ENCODE data around the gene CMIP. TPM values are rescaled to one million over a fixed set of nuclear protein-coding genes. Genes with fewer than 3 reads are reported as not detected.

CMIP gene
- total RNA-seq, 1 donor from 2014 or later: 111 TPM

DNA sequence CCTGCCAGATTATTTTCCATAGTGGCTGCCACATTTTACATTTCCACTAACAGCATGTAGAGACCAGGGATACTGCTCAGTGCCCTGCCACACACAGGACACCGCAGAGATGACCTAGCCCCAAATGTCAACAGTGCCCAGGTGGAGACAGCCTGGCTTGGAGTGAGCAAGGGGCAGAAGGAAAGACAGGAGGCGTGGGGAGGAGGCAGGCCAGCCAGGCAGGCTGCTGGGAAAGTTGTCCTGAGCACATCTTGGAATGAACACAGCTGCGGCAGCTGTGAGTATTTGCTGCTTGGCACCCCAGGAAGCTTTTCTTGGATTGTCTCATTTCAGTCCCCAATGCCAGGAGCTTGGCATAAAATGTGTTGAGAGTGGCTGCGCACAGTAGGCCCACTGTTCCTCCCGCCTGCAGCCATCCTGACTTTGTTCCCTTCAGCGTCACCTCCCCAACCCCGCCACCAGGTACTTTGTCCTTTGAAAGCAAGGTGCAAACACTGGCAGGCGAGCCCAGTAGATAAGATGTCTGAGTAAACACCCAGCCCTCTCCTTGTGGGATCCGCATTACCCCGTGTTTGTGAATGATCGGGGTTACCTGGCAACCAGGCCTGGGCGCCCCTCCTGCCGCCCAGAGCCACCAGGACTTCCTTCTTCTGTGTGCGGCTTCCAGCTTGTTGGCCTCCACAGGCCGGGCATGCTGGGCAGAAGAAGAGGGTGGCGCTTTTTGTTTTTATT, 114.0 kb downstream of the CMIP start:
- DNase-seq (ENCODE audit: extremely low read depth, low read depth, low spot score): no peak

DNA sequence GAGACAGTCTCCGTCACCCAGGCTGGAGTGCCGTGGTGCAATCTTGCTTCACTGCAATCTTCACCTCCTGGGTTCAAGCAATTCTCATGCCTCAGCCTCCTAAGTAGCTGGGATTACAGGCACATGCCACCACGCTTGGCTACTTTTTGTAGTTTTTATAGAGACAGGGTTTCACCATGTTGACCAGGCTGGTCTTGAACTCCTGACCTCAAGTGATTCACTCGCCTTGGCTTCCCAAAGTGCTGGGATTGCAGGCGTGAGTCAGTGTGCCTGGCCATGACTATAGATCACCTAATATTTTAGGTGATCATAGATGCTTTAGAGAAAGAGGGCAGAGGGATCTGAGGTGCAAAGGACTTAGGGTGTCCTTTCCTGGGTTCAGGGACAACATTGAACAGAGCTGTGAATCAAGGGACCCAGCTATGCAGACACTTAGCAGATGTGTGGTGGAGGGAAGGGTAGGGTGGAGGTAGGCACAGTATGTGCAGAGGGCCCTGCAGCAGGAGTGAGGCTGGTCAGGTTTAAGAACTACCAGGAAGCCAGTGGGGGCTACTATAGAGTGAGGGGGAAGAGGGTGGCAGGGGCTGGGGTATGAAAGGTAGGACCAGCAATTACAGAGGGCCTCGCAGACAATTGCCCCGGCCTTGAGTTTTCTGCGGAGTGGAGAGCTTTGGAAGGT, 116.5 kb downstream of the CMIP start:
- DNase-seq (ENCODE audit: extremely low read depth, low read depth, low spot score): no peak

DNA sequence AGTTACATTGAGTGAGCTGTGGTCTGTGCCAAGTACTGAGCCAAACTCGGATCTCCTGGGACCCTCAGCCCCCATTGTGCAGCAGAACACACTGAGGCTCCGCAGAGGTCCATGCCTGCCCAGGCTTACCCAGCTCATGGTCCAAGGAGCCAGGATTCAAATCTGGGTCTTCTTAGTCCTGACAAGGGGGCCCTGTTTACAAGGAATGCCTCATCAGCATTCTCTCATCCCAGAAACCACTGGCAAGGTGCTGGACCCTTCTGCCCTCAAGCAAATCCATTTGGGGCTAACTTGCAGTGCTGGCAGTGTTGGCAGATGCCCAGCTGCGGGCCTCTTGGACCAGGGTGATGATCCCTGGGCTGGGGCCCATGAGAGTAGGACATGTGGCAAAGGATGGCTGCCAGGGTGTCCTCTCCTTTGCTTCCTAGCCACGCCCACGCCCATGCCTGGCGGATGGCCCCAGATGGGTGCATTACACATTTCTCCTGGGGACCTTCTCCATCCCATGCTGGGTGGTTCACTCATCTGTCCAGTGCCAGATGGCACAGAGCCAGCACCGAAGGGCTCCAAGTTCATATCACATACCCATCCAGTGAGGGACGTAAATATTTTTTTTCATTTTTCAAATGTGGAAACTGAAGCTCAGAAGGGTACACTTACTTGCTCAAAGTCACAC, 117.7 kb downstream of the CMIP start:
- DNase-seq (ENCODE audit: extremely low read depth, low read depth, low spot score): no peak

DNA sequence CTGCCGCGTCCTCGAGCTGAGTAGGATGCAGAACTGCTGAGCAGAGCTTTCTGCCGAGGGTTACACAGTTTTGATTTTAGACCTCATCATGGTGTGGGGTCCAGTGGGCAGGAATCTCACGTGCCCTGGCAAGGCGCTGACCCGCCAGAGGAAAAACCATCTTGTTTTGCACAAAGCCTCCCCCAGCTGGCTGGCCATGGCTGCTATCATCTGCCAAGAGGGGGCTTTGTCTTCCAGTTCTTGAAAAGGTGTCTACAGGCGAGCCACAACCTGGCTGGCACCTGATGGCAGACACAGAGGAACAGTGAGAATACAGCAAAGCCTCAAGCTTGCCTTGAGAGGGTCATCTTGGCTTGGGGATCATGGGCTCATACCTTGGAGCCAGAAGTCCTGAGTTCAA, 118.3 kb downstream of the CMIP start:
- DNase-seq (ENCODE audit: extremely low read depth, low read depth, low spot score): no peak

DNA sequence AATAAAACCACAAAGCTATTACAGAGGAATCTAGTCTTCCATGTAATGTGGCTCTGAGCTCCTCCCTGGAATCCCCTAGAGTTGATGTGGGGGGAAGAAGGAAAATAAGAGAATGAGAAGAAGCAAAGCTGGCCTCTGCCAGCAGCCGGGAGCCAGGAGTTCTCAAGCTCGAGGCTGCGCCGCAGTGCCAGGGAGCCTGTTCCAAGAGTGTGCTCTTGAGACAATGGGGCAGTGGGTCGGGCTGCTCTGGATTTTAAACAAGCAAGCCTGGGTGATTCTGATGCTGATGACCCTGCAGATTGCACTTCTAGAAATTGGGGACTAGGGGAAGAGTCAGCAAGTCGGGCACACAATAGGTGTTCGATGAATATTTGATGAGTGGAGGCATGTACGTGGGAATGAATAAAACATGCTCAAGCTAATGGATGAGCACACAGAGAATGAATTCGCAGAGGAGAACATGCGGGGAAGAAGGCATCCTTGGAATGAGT, 119.9 kb downstream of the CMIP start:
- DNase-seq (ENCODE audit: extremely low read depth, low read depth, low spot score): no peak

DNA sequence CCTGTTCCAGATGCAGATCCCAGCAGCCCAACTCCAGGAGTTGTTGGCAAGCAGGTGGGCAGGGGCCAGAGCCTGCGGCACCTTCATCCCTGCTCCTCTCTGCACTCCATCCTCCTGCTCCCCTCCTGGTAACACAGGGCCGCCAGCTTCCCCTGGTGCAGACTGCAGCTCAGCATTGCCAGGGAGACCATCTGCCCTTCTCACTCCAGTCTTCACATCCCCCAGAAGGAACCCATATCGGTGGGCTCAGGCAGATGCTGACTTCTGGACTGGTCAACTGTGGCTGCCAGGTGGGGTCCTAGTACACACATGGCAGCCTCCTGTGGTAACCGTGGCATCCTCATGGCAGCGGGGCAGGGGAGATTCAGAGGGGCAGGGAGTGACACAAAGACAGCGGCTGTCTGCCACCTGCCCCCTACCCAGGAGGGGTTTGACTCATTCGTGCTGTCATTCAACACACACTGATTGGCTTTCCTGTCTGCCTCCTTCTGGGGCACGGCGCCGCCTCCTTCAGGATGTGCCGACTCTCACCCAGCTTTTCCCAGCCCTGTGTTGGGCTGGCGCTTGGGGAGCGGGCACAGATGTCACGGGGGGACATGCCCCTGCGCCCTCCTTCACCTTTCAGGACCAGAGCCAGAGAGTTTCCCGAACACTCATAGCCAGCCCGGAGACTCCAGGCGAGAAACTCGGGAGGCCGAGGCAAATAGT, 120.9 kb downstream of the CMIP start:
- DNase-seq (ENCODE audit: extremely low read depth, low read depth, low spot score): no peak

DNA sequence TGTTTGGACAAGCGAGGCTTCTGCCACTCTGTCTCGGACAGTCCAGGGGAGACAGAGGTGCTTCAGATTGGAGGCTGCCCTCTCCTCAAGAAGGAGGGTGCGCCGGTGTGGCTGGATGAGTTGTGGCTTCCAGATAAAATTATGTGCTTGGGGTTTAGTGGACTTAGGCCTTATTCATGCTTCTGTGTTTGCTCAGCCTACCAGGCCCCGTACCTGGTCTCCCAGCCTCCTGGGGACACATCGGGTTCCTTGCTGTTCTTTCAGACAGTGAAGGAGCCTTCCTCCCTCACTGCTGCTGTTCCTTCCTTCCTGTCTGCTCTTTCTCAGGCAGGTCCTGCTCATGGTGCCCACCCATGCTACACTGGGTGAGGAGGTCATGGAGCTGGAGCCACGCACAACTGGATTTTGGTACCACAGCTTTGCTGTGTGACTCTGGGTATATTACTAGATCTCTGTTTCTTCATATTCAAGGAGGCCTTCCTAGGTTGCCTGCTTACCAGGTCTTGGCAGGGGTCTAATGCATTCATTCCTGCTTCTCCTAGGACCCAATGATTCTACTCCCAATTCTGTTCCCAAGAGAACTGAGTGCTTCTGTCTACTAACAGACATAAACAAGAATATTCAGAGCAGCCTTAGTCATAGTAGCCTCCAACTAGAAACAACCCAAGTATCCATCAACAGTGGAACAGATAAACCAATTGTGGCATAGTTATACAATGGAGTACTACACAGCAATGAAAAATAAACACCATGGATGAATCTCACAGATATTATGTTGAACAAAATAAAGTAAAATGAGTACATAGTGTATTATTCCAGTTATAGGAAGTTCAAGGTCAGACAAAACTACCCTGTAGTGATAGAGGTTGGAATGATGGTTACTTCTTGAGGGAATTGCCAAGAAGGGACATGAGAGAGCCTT, 121.7 kb downstream of the CMIP start:
- DNase-seq (ENCODE audit: extremely low read depth, low read depth, low spot score): no peak

DNA sequence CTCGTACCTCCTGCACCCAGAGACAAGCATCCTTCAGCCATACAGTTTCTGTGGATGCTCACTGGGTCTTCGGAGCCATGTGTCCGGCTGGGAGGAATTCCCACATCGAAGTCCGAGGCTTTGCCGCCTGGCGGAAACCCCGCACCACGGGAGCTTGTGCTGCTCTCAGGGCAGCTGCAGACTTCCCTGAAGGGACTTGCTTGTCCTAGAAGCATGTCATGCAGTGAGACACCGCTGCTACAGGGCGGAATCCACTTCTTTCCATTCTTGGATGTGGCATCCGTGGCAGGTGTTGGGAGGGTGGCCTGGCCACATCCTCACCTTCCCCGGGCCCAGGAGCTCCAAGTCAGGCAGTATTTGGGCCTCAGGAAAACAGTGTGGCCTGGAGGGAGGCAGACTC, 122.5 kb downstream of the CMIP start:
- DNase-seq (ENCODE audit: extremely low read depth, low read depth, low spot score): no peak

DNA sequence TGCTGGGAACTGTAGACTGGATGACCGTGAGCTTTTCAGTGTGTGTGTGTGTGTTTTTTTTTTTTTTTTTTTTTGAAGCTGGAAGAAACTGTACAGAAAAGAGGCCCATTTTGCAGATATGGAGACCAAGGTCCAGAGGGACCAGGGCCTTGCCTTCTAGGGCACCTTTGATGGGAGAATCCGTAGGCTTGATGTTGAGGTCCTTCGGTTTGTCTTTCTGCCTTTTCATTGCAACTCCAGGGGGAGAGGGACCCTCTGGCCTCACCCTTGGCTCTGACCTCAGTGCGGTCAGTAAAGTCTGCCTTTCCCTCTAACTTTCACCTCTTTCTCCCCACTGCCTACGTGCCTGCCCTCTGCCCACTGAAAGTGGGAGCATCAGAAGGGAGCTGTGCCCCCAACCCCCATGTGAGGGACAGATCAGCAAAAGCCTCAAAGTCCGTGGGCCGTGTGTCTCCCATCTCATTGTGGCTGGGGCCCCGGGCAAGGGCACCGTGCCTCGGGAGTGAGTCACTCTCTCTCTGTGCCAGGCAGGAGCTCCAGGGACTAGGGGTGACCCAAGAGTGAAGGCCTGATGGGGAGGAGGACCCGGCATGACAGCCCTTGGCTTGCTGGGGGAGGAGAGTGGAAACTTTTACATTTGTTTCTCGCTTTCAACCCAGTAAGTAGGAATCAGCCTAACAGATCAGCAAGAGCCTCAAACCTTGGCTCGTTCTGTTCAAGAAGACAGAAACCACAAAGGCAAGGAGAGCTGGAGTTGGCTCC, 123.6 kb downstream of the CMIP start:
- no peak for DNase-seq (ENCODE audit: extremely low read depth, low read depth, low spot score)

DNA sequence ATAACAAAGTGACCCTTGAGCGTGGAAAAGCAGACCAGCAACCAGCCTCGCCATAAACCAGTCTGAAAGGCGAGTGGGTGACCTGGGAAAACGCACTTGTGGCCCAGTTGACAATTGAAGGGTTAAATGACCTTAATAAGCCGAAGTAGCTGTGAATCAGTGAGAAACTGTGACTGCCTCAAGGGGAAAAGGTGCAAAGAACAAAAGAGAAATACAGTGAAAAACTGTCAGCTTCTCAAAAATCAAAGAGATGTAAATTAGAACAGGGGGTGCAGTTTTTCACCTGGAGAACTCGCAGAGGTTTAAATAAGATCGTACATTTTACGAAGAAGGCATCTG, 124.1 kb downstream of the CMIP start:
- no peak for DNase-seq (ENCODE audit: extremely low read depth, low read depth, low spot score)

DNA sequence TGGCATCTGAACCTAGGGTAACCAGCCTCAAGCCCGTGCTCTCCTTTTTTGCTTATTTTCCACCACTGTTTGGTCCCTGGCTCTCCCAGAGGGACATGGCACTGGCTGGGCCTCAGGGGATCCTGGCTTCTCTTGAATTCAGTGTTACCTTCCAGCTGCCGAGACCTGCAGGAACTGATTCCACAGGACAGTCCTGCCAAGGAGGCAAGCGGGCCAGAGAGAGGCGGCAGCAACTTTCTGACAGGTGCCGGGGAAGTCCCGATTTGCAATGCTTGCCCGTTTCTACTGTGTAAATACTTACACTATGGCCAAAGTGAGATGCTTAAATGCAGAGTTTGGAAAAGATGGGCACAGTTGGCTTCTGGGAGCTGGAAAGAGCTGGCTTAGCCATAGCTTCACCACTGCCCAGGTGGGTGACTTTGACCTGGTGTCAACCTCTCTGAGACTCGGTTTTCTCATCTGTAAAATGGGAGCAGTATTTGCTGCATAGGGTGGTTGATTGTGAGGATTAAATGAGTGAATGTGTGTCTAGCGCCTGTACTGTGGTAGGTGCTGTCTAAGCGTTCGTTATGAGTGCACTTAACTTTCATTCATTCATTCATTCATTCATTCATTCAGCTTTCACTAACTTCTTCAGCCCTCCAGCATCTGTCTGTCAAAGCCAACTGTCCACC, 124.9 kb downstream of the CMIP start:
- no peak for DNase-seq (ENCODE audit: extremely low read depth, low read depth, low spot score)

DNA sequence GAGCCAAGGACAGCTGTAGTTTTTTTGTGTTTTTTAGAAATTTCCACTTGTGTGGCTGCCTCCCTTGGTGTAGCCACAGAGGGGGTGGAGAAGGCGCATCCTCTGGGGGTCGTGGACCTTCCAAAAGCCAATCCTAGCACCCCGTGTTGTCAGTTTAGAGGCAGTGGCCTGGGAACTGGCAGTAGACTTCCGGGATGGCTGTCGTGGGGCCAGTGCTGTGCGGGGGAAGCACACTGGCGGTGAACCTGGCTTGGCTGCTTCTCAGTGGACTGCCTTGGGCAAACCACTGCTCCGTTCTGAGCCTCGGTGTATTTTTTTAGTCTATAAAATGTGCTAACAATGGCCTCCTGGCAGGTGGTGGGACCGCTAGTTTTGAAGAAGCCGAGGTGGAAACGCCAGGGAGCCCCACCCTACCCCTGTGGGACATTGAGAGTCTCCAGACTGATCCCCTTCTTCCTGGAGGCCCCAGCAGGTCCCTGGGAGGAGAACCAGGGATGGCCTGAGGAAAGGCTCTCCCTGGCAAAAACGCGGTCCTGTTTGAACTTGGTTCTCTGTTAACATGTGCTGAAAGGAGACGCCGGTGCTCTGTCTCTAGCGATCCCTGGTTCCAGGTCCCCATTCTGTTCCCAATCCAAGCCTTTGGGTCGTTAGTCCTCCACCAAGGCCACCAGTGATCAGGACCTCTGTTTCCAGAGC, 125.7 kb downstream of the CMIP start:
- no peak for DNase-seq (ENCODE audit: extremely low read depth, low read depth, low spot score)

DNA sequence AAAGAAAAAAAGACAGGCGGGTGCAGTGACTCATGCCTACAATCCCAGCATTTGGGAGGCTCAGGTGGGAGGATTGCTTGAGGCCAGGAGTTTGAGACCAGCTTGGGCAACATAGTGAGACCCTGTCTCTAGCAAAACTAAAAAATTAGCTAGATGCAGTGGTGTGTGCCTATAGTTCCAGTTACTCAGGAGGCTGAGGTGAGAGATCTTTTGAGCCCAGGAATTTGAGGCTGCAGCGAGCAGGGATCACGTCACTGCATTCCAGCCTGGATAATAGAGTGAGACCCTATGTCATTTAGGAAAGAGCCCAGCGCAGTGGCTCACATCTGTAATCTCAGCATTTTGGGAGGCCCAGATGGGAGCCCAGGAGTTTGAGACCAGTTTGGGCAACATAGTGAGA, 126.6 kb downstream of the CMIP start:
- no peak for DNase-seq (ENCODE audit: extremely low read depth, low read depth, low spot score)

DNA sequence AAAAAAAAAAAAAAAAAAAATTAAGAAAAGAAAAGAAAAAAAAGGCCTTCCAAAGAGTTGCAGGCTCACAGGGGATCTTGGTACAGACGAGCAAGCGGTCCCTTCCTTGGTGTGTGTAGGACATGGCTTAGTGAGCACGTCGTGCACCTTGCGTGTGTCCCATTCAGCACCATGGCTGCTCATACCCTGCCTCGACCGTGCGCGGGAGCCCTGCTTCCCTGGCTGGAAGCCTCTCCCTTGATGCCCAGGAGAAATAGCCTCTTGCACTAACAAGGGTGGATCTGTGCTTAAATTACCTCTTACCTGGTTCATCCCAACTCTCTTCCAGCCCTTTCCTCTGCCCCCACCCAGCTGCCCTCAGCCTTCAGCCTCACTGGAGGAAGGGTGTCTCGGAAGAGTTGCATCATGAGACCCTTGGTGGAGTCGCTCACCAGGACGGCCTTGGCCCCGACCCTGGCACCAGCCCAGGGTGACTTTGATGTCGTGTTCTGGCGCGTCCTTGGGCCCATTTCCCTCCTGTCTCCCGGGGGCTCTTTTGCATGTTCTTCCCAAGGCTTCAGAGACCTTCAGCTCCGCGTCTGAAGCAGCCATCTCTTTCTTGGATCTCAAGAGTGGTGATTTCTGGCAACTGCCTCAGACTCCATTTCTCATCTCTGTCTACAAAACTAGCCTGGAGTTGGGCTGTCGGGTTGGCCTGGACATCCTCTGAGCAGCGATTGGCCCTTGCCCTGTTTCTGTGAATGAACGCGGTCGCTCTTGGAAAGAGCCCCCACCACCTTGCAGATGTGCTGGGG, 127.2 kb downstream of the CMIP start:
- no peak for DNase-seq (ENCODE audit: extremely low read depth, low read depth, low spot score)

DNA sequence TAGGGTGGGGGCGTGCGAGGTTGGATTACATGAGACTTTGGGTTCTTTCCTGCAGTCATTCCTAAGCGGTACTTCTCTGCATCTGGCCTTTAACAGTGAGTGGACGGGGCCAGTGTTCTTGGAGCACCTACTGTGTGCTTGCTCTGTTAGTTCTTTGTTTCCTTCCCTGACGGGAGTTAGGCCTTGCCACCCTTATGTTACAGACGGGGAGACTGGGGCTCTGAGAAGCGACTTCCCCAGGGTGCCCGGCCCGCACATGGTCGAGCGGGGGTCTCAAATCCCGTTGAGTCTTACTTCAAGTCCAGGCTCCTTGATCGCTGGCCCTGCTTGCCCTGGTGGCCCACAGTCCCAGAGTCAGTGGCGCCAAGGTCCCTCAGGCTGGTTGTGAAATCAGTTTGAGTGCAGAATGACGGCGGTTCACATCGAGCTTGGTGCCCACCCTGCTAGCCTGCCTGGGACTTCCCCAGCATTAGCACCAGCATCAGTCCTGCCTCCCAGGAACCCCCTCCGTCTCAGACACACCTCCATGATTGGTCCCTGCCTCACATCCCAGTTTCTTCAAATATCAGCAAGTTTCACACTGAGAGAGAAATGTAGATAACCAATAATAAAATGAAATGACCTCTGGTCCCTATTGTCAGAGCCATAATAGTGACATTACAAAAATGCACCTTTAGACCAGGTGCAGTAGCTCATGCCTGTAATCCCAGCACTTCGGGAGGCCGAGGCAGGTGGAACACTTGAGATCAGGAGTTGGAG, 128.0 kb downstream of the CMIP start:
- DNase-seq (ENCODE audit: extremely low read depth, low read depth, low spot score): no peak

DNA sequence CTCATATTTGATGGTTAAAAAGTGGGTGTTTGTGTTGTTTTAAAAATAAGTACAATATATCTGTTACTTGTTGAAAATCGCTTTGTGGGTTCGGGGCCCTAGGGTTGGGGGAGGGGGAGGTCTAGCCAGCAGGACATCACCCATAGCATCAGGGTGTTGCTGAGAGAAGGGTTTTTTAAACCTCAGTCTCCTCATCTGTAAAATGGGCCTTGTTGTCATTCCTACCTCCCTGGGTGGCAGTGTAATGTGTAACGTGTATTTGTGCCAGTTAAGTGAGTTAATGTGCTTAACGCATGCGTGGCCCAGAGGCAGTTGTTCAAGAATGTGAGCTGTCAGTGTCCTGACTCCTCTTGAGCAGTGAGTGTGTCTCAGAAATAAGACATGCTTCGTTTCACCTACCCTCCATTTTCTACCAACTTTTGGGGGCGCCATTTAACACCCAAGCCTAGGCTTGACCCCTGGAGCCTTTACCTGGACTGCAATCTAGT, 129.0 kb downstream of the CMIP start:
- DNase-seq (ENCODE audit: extremely low read depth, low read depth, low spot score): no peak

DNA sequence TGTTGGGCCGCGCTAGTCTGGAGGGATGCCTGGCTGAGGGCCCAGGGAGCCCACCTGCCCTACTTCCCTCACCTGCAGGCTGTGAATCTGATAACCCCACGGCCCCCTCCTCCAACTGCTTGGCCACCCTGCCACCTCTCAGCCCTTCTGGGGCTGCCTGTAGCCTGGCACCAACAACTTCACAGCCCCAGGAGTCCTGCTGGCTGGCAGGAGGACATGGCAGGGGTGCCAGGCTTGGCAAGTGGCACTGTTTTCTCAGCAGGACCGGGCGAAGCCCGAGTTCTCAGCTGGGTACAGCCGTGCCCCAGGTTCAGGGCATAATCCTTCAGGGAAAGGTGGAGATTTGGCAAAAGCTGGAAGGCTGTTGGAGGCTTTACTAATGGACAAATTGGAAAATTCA, 129.6 kb downstream of the CMIP start:
- DNase-seq (ENCODE audit: extremely low read depth, low read depth, low spot score): no peak

Data from glomerular endothelial cell (primary cell).